Testis (tissue), 3 donors: ENCODE measurements around the gene ROR2. TPM values are rescaled to one million over a fixed set of nuclear protein-coding genes. Genes with fewer than 3 reads are reported as not detected.

Source experiments
- DNase-seq: peaks from one replicate; pipeline ENCODE4 v3.0.0-alpha.2; 2019
- H3K27ac ChIP-seq, 2 donors: fragments of 200-600 bp; sonication (generic); one replicate each; pipeline ENCODE4 v1.5.1; 2019
- H3K27me3 ChIP-seq: fragments of 200-600 bp; sonication (generic); one replicate; pipeline ENCODE4 v1.5.1; 2019
- H3K36me3 ChIP-seq: fragments of 200-600 bp; sonication (generic); one replicate; pipeline ENCODE4 v1.5.1; 2017; ENCODE audit warnings: low read depth; ENCODE audit errors: missing control alignments
- H3K4me1 ChIP-seq: fragments of 200-600 bp; sonication (generic); one replicate; pipeline ENCODE4 v1.5.1; 2019
- H3K4me3 ChIP-seq, 2 donors: fragments of 200-600 bp; sonication (generic); one replicate each; pipeline ENCODE4 v1.5.1; 2017 to 2019
- H3K9me3 ChIP-seq: fragments of 200-600 bp; sonication (generic); one replicate; pipeline ENCODE4 v1.5.1; 2017
- POLR2A ChIP-seq: fragments of 450-650 bp; IDR thresholded peaks from one replicate; pipeline ENCODE4 v1.6.1; 2017; ENCODE audit warnings: antibody characterized with exemption, mild to moderate bottlenecking, moderate library complexity
- WGBS, 2 donors: methylation state at CpG; one replicate each; pipeline ENCODE4 v1.1.5; 2018; 5-methylcytosine and 5-hydroxymethylcytosine counted together
- intact Hi-C: fragments of 100-400 bp; cut with DNase I; formaldehyde crosslinking; loops from one replicate; pipeline ENCODE4 v1.15.1; 2023; ENCODE audit warnings: low total_unique reads
- polyA plus RNA-seq: library from polyadenylated mRNA; stranded (reverse); fragments of 350-450 nt; fragmentation: Illumina TruSeq; extraction: RNeasy Lipid Tissue Mini Kit (QIAGEN cat#74804); gene quantifications from one replicate; pipeline ENCODE4 v1.2.3, GENCODE V29; 2014; ENCODE audit warnings: low read depth, low replicate concordance; ENCODE audit not compliant: insufficient read depth
- total RNA-seq, 2 donors: library from RNA; depleted of rRNA; stranded (reverse); fragments of >200 nt; gene quantifications; one replicate each; pipeline ENCODE4 v1.2.3, GENCODE V29; 2016
- TF ChIP-seq, protein P1 (sequence below), 3 experiments: fragments of 450-650 bp in 2 of 3; fragments of 200-600 bp in 1 of 3; sonication (generic) in 1 of 3; IDR thresholded peaks; one replicate each; pipeline ENCODE4 v1.5.1; 2016 to 2019; ENCODE audit warnings: antibody characterized with exemption in 3 of 3, mild to moderate bottlenecking in 2 of 3, moderate library complexity in 1 of 3

The ROR2 gene
- total and polyA plus RNA-seq, 3 donors from 2014 or later: 11.5 to 16.5 (median 12.3) TPM

DNA sequence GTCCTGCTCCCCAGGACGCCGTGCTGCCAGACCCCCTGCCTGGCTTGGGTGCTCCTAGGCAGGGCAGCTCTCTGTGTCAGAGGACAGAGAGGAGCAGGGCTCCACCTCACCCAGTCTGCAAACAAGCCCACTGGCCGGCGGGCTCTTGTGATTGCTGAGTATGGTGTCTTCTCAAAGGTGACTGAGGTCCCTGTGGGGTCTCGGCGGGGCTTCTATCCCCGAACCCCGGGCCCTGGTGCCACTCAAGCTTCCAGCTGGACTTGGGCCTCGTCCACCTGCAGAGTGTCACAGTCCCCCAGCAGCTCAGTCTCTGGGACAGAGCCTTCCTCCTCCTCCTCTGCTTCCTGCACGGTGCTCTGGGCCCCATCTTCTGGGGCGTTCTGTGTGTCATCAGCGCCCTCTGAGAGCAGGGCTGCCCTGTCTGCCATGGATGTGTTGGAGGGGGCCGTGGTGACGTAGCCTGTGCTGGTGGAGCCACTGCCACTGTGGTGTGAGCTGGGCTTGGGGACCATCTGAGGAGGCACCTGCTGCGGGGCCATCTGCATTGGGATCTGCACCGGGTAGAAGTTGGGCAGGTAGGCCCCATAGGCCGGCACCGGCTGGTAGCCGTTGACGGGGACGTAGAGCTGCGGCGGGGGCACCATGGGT is 226.5 kb downstream of the ROR2 start:
- H3K27me3 ChIP-seq: no peaks in the 10 kb centered on the region
- intact Hi-C loops: no loop called here
- no peak for TF ChIP-seq POLR2A
- TF ChIP-seq, protein P1, sequence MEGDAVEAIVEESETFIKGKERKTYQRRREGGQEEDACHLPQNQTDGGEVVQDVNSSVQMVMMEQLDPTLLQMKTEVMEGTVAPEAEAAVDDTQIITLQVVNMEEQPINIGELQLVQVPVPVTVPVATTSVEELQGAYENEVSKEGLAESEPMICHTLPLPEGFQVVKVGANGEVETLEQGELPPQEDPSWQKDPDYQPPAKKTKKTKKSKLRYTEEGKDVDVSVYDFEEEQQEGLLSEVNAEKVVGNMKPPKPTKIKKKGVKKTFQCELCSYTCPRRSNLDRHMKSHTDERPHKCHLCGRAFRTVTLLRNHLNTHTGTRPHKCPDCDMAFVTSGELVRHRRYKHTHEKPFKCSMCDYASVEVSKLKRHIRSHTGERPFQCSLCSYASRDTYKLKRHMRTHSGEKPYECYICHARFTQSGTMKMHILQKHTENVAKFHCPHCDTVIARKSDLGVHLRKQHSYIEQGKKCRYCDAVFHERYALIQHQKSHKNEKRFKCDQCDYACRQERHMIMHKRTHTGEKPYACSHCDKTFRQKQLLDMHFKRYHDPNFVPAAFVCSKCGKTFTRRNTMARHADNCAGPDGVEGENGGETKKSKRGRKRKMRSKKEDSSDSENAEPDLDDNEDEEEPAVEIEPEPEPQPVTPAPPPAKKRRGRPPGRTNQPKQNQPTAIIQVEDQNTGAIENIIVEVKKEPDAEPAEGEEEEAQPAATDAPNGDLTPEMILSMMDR (IDR thresholded peaks at IDR 0.05): no peak
- no peak overlapping the region for H3K27ac ChIP-seq
- no peaks in the 10 kb centered on the region for H3K36me3 ChIP-seq
- DNase-seq: no peak
- no peak overlapping the region for H3K4me3 ChIP-seq
- H3K9me3 ChIP-seq: no peaks in the 10 kb centered on the region
- WGBS, 2 donors: 91 to 96% methylated on average over 15 to 23 of the region's 23 CpGs
- H3K4me1 ChIP-seq: peaks cover 7% of the 10 kb centered on the region

DNA sequence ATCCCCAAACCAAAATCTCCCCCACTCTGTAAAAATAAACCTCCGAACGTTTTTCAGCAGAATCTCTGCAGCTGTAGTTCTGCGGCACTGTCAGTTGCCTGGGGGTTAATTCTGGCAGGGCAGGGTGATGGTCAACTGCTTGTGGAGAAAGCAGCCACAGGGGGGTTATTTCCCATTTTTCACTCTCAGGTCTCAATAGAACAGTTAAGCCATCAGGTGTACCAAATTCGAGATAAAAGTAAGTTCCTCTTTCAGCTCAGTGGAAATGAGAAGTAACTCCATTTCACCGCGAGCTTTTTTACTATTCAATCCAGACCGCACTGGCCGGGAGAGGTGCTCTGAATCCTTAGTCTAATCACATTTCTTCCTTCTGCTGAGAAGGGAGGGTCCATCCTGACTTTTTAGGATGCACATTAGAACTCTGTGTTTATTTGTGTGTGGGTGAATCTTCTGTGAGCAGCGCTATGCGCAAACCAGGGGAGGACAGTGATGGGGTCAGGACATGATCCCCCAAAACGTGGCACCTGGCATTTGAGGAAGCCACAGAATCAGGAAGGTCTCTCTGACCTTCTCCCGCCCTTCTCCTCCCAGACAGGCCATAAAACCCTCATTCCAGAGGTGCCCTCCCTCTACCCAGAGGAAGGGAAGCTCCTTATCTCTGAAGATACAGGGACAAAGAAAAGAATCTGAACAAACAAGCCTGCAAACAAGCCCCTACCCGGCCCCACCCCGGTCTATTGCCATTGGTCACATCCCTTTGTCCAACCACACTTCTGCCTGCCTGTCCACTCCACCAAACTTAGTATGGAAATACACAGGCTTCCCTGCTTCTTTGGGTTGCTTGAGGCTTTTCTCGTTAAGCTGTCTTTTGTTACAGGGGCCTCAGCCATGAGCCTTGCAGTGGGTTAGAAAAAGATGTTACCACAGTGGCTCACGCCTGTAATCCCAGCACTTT is 229.0 kb downstream of the ROR2 start:
- intact Hi-C loops: no loop called here
- no peak overlapping the region for H3K27ac ChIP-seq
- no peaks in the 10 kb centered on the region for H3K9me3 ChIP-seq
- peak; percentile 33 for DNase-seq
- WGBS, 2 donors: 48 to 61% methylated on average over 16 of the region's 16 CpGs
- no peak overlapping the region for H3K4me3 ChIP-seq
- TF ChIP-seq, protein P1 (IDR thresholded peaks at IDR 0.05): no peak
- TF ChIP-seq POLR2A: no peak
- no peaks in the 10 kb centered on the region for H3K36me3 ChIP-seq
- H3K4me1 ChIP-seq: peaks cover 7% of the 10 kb centered on the region
- no peaks in the 10 kb centered on the region for H3K27me3 ChIP-seq

DNA sequence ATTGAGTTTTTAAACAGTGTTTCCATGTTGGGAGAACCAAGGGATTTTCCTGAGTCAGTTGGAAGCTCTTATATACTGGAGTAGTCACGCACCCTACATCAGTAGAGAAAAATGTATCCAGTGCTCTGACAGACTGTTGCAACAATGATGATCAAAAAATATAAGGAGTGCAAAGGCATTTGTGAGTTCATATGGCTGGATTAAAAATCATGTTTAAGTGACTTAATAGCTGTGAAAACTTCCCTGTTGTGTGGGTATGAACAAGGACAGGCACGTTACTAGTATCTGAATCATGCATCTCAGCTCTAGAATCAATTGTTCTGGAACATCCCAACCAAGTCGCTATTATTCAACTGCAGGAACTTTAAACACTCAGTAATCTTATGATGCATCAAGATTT is 229.7 kb downstream of the ROR2 start:
- peaks cover 7% of the 10 kb centered on the region for H3K4me1 ChIP-seq

DNA sequence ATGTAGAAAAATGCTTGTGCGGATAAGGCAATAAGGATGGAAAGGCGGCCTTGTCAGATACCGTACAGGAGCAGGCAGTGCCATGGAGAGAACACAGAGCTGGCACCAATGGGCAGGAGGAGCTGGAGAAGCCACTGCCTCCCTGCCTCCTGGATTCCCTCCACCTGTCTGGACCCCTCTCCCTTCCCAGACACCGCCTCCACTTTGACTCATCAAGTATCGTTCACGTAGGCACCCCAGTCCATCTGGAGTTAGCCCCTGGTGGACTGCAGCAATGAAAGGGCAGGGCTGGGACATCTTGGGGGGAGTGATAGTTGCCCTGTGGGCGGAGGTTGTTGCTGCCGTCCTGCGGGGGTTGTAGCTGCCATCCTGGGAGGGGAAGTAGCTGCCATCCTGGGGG is 232.0 kb downstream of the ROR2 start:
- H3K4me3 ChIP-seq: no peak overlapping the region
- intact Hi-C loops: no loop called here
- no peak for DNase-seq
- WGBS, 2 donors: 55 to 67% methylated on average over 6 to 9 of the region's 9 CpGs
- no peaks in the 10 kb centered on the region for H3K36me3 ChIP-seq
- H3K4me1 ChIP-seq: peaks cover 7% of the 10 kb centered on the region
- no peaks in the 10 kb centered on the region for H3K27me3 ChIP-seq
- no peak for TF ChIP-seq POLR2A
- TF ChIP-seq, protein P1 (IDR thresholded peaks at IDR 0.05): no peak
- H3K9me3 ChIP-seq: no peaks in the 10 kb centered on the region
- H3K27ac ChIP-seq: no peak overlapping the region

More for the DNA sequence above, 229.7 kb downstream of the ROR2 start:
- Histone ChIP-seq H3K9me3 (no peaks in the 10 kb centered on the region), H3K36me3 (no peaks in the 10 kb centered on the region), H3K27ac (no peak overlapping the region), H3K4me3 (no peak overlapping the region), H3K27me3 (no peaks in the 10 kb centered on the region)
- intact Hi-C loops: no loop called here
- WGBS, 2 donors: 47 to 53% methylated on average over 3 of the region's 3 CpGs
- TF ChIP-seq, protein P1 (IDR thresholded peaks at IDR 0.05): no peak
- no peak for TF ChIP-seq POLR2A
- DNase-seq: no peak
